TTC549 (cell line): ENCODE results near the gene CACHD1.
"Not testable (repeated sequence)": the region's sequence is repeated elsewhere in the genome, so short reads cannot be mapped to it uniquely, and the experiment has no call there.

Source experiments
- FAIRE-seq: peaks from 2 replicates; lab custom pipeline; 2012; peaks lifted over from hg19 to GRCh38; lab: Jason Lieb, UNC

CACHD1 gene

GRCh38 chr1:64594446-64594845 is 124.5 kb downstream of the CACHD1 start:
- FAIRE-seq = no peak

GRCh38 chr1:64595871-64596515 is 126.1 kb downstream of the CACHD1 start:
- FAIRE-seq = no peak

GRCh38 chr1:64597113-64597512 is 127.2 kb downstream of the CACHD1 start:
- no peak for FAIRE-seq

GRCh38 chr1:64598100-64598571 is 128.2 kb downstream of the CACHD1 start:
- FAIRE-seq = no peak

GRCh38 chr1:64599242-64599641 is 129.3 kb downstream of the CACHD1 start:
- FAIRE-seq = no peak

GRCh38 chr1:64601207-64601606 is 131.3 kb downstream of the CACHD1 start:
- no peak for FAIRE-seq

- no peak for FAIRE-seq
These were observed 138.2 kb downstream of the CACHD1 start for GRCh38 chr1:64608005-64608650.

GRCh38 chr1:64608651-64609048 is 138.7 kb downstream of the CACHD1 start:
- no peak for FAIRE-seq

GRCh38 chr1:64610950-64611349 is 141.0 kb downstream of the CACHD1 start:
- FAIRE-seq = not testable (repeated sequence)

GRCh38 chr1:64616039-64616438 is 146.1 kb downstream of the CACHD1 start:
- FAIRE-seq = no peak

GRCh38 chr1:64623750-64624191 is 153.8 kb downstream of the CACHD1 start:
- no peak for FAIRE-seq

GRCh38 chr1:64624218-64624713 is 154.3 kb downstream of the CACHD1 start:
- no peak for FAIRE-seq

- FAIRE-seq = no peak
These were observed 154.9 kb downstream of the CACHD1 start for GRCh38 chr1:64624808-64625207.

GRCh38 chr1:64630611-64631010 is 160.7 kb downstream of the CACHD1 start:
- FAIRE-seq = no peak

GRCh38 chr1:64631346-64632034 is 161.6 kb downstream of the CACHD1 start:
- no peak for FAIRE-seq

GRCh38 chr1:64632936-64633335 is 163.0 kb downstream of the CACHD1 start:
- no peak for FAIRE-seq

- FAIRE-seq = no peak
These were observed 175.8 kb downstream of the CACHD1 start for GRCh38 chr1:64645735-64646134.

GRCh38 chr1:64650411-64650810 is 180.5 kb downstream of the CACHD1 start:
- FAIRE-seq = no peak

- FAIRE-seq = no peak
These were observed 181.9 kb downstream of the CACHD1 start for GRCh38 chr1:64651841-64652240.

- no peak for FAIRE-seq
These were observed 183.5 kb downstream of the CACHD1 start for GRCh38 chr1:64653466-64653865.

- FAIRE-seq = no peak
These were observed 184.8 kb downstream of the CACHD1 start for GRCh38 chr1:64654519-64655341.

- no peak for FAIRE-seq
These were observed 185.9 kb downstream of the CACHD1 start for GRCh38 chr1:64655861-64656260.
